GM18873 (cell line): ENCODE results near the gene PLA2G2D.

Experiments
- ATAC-seq: cut with Tn5 transposase; IDR thresholded peaks from one replicate; pipeline ENCODE4 v1.9.1; 2021; ENCODE audit warnings: mild to moderate bottlenecking, moderate library complexity, moderate number of reproducible peaks; ENCODE audit not compliant: unreplicated experiment, low FRiP score

Gene PLA2G2D

DNA sequence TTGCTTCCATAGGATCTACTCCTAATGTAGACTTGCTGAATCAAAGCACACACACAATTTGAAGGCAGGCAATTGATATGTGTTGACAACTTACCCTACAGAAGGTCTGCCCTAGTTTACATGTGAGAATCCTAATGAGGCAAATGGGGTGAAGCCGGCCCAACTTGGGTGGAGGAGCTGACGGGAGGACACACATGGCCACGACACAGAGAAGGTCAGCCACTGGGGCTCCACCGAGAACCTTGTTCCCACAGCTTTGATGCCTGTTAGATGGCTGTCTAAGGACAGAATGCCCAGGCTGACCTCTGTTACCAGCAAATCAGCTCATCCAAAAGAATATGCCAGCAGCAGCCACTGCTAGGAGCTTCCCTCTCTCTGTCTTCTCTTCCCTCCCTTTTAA is 1.5 kb upstream of the PLA2G2D start:
- no peak for ATAC-seq

DNA sequence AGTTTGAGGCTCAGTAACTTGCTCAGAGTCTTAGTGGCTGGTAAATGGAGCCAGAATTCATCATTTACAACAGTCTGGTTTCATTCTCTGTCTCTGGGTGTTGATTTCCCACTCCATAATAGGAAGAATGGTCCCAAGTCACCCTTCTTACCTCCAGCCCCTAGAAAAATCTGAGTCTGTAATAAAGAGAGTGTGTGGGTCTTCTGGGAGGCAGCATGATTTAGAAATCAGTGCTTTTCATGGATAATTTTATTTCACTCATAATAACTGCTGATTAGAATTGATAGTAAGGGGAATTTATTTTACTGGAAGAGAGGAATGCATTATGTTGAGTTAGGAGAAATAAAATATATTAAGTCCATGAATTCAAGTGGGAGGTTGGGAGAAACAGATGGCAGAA is 2.1 kb downstream of the PLA2G2D start:
- no peak for ATAC-seq

DNA sequence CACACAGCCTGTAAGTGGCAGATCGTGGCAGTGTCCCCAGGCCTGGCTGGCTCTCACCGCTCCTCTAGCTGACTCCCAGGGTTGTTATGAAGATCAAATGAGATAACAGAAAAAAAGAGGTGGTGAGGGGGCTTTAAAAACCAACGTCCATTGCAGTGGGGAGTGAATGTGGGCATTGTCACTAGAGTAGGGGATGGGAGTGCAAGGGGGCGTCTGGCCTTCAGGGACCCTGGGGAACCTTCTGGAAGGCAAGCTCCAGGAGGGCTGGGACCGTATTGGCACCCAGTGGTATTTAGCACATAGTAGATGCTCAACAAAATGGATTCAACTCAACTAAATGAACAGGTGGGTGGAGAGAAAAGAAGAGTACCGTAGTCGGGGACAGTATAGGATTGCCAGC is 3.4 kb downstream of the PLA2G2D start:
- ATAC-seq, result no peak

DNA sequence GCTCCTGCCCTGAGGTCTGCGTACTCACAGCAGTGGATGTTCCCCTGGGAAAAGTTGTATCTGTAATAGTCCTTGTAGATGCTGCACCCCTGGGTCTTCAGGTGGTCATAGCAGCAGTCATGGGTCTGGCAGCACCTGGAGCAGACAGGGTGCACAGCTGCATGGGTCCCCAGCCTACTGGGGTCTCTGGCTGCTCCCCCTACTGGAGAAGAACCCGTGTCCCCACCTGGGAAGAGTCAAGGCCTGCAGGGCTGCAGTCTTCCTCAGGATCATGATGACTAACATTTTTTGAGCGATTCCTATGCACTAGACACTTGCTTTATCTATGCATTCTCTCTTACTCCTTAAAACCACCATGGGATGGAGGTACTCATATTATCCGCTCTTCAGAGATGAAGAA is 3.9 kb downstream of the PLA2G2D start:
- no peak for ATAC-seq

DNA sequence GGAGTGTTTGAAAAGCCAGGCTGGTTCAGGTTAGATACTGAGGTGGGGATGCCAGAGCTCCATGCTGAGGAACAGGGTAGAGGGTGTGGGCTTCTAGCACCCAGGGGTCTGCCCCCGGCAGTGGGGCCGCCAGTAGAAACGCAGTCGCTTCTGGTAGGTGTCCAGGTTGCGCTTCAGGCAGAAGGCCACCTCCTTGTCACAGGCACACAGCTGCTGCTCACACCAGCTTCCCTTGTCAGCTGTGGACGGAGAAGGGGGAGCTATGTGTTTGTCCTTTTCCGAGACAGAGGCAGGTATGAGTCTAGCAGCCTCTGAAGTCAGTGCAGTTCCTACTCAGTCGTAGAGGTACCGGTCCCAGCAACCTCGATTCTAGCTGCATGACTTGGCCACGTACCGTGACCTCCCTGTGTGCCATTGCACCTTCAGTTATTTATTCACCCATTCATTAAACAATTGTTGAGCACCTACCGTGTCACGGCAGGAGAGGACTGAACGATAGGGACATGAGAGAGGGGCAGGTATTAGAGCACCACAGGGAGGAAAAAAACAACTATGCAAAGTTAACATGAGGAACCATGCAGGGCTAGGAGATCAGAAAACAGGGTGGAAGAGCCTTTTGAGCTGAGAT is 5.2 kb downstream of the PLA2G2D start:
- no peak for ATAC-seq

DNA sequence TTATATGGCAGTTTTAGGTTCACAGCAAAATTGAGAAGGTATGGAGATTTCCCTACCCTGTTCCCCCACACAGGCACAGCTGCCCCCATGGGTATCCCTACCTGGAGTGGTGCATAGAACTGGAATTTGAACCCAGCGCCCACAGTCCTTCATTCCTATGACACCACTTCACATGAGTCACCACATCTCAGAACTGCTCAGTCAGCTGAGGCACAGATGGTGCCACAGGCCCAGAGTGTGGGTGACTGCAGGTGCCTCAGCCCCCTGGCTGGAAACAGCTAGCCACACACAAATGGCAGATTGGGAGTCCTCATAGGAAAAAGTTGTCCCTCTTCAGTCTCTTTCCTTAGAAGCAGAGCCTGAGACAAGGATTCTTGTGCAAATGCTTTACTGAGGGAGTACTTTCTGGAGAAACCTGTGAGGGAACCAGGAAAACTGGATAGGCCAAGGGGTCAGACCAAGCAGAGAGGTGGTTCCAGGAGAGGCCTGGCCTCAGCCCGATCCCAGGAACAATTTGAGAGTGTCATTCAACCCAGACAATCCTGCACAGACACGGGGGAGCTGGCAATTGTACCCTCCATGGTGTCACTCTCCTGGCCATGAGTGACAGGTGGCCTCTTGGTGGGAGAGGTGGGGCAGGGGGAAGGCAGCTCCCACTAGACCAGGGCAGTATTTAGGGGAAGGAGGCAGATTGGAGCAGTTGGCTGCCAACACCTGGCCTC is 6.9 kb downstream of the PLA2G2D start:
- no peak for ATAC-seq

DNA sequence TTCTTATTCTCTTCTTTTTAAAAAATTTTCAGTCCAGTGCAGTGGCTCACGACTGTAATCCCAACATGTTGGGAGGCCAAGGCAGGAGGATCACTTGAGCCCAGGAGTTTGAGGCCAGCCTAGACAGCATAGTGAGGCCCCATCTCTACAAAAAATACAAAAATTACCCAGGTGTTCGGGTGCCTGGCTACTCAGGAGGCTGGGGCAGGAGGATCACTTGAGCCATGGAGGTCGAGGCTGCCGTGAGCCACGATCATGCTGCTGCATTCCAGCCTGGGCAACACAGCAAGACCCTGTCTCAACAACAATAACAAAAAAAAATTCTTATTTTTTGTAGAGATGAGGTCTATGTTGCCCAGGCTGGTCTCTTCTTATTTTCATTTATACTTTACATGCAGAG is 7.9 kb downstream of the PLA2G2D start:
- ATAC-seq, result no peak

DNA sequence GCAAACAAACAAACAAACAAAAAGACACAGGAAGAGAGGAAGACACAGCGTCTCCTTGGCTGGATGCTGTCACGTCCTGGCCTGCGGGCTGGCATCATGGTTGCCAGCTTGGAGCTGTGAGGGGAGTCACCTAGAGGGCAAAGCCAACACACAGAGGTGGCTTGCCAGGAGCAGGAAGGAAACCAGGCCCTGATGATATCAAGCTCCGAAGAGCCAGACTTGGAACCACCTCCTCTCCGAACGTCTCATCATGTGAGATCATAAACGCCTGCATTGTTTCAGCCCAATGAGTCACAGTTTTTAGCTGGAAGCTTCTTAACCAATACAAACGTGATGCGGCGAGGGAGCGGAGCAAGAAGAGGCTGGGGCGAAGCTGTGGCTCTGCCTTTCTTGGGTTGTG is 8.7 kb downstream of the PLA2G2D start:
- ATAC-seq, result no peak

DNA sequence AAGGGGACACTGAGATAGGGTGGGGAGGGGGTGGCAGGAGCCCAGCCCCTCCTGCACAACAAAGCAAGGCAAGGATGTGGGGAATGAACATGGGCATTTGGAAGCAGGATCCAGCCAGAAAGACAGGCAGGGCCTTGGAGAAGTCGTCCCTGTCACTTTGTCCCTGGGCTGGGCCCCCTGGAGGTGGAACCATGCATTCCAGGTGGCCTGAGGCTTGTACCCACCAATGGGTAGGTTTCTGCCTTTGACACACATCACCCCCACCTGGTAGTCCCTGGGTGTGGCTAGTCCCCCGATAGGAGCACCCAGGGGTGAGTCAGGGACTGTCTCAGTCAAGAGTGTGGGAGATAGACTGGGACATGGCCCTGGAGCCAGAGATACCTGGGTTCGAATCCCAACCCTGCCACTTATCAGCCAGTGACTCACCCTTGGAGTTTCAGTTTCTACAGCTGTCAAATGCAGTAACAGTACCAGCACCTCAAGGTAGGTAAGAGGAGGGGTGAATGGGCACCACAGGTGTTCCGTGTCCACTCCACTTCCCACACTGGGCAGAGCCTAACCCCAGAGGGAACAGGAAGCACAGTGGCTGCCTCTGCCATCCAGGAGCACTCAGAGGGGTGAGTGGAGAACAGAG is 10.0 kb downstream of the PLA2G2D start:
- no peak for ATAC-seq

DNA sequence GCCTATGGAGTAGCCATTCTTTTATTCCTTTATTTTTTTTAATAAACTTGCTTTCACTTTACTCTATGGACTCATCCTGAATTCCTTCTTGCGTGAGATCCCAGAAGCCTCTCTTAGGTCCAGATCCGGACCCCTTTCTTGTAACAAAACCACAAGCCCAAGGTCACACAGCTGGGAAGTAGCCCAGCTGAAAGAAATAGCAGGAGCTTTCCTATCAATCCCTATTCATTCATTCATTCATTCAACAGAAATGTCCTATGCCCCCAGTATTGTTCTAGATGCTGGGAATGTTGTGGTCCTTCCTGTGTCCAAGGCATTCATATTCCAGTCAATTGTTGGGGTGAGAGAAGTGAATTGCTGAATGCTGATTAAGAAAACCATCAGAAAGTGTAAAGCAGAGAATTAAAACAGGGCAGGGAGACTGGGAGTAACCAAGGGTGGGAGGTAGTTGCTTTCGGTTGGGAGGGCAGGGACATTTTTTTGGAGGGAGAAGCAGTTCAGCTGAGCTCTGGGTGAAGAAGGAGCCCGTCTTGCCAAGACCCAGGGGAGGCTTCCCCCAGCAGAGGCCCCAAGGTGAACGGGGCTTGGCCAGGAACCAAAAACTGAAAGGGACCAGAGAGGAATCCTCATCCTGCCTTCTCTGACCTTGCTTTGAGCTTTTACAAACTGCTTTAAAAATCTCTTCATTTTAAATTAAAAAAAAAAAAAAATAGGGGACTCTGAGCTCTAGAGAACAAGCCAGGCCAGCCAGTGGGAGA is 10.8 kb downstream of the PLA2G2D start:
- no peak for ATAC-seq

DNA sequence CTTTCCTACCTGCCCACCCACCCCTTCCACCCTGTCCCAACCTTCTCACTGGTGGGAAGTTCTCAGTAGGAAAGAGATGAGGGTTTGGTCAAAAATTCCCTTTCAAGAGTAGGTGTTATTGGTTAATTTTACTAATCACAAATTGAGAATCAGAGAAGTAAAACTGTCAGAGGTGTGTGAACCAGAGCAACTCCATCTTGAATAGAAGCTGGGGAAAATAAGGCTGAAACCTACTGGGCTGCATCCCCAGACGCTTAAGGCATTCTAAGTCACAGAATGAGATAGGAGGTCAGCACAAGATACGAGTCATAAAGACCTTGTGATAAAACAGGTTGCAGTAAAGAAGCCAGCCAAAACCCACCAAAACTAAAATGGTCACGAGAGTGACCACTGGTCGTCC is 11.5 kb downstream of the PLA2G2D start:
- ATAC-seq, result no peak

DNA sequence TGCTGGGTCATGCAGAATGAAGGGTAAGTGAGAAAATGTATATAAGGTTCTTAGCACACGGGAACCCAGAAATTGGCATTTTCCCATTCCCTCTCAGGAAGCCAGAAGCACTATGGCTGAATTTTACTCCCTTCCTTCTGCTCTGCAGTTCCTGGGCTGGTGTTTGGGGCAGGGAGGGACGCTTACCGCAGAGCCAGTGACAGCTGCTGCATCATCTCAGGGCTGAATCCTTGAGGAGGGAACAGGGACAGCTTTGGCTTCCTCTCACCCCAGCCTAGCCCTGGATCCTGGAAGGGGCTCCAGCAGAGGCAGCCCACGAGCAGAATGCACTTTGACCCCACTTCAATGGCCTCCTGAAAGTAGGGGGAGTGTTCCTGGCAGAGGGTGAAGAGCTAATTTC is 12.0 kb downstream of the PLA2G2D start:
- ATAC-seq, result no peak

DNA sequence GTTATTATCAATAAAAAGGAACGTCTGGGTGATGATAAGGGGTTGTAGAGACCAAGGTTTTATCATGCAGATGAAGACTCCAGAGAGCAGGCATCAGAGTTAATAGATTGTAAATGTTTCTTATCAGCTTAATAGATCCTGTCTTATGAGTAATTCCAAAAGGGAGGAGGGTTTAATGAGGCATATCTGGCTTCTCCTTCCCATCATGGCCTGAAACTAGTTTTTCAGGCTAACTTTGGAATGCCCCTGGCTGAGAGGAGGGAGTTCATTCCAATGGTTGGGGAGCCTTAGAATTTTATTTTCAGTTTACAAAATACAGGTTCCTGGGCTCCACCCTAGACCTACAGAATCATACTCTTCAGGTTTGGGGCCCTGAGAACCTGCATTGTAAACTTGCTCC is 13.5 kb downstream of the PLA2G2D start:
- no peak for ATAC-seq

DNA sequence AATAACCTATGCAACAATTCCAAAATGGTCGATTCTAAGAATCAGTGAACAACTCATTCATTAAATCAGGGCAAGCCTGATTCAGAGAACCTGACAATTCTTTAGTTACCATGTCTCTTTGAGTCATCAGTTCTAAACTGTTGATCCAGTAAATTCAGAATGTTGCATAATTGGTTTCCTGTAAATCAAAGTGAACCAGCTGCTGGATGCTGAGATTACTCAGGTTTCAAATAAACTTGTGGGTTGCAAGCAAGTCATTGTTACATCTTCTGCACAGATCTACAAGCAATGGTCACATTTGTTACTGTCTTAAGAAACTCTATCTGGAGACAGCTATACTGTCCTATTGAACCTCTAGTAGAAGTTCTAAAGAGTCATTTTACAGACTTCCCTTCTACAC is 16.5 kb downstream of the PLA2G2D start:
- ATAC-seq, result no peak

DNA sequence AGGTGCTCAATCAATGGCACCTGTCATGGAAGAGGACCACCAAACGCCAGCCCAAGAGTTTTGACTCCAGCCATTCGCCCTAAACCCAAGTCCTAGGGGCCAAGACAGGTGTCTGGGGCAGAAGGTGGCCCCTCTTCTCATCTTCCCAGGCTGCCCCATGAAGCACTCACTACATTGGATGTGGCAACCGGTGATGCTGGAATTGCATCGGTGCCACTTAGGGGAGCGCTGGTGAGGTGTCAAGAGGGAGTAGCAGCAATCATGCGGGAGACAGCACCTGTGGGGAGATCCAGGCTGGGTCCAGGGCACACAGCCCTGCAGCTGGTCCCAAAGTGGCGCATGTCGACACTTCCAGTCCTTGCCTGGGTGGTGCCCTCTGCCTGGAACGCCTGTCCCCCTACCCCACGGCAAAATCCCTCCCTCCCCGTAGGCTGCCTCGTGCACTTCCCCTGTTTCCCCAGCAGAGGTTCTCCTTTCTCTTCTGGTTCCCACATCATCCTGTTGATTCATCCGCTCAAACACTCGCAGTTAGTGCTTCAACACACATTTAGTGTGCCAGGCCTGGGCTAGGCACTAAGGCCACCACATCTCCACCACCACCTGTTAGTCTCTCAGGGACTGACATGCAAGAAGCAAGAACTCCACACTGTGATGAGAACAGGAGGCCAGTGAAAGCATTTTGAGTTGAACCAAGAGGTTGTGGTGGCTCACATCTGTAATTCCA is 18.5 kb downstream of the PLA2G2D start:
- ATAC-seq, result no peak

DNA sequence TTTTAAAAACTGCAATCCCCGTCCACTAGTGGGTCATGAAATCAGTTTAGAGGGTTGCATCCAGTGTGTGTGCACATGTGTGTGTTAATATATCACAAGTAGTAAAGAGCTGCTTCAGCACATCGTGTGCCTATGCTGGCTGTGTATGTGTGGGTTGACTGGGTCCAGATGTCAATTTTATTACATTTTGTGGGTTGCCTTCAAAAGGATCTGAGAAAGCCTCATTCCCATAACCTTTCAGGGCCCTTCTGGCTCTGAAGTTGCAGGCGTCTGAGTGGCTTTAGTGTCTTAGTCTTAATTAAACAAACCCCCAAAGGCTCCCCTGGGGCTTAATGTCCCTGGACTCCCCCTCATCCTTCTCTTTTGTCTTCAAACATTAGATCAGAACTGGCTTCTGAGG is 19.8 kb downstream of the PLA2G2D start:
- no peak for ATAC-seq

DNA sequence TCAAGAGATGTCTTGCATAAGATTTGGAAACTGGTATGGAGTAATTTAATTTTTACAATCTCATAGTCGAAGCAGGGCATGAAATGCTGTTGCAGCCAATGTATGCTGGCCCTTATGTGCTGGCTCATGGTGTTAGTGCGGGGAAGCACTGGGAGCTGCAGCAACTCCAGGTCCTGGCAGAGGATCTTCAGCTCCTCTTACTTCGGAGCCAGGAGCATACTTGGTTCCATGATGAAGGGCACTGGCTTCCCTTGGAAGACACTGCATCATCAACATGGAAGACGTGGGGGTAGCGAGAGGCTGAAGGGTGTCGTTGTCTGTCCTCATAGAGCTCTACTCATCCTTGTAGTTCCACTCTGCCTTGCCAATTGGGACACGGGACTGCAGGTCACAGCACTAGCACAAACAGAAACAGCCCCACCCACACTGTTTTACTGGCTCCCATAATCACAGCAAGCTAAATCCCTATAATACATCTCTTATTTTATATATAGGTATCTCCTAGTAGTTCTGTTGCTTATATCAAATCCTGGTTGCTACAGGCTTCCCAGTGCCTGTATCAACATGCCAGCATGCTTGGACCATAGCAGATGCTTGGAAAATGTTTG is 22.4 kb downstream of the PLA2G2D start:
- no peak for ATAC-seq

DNA sequence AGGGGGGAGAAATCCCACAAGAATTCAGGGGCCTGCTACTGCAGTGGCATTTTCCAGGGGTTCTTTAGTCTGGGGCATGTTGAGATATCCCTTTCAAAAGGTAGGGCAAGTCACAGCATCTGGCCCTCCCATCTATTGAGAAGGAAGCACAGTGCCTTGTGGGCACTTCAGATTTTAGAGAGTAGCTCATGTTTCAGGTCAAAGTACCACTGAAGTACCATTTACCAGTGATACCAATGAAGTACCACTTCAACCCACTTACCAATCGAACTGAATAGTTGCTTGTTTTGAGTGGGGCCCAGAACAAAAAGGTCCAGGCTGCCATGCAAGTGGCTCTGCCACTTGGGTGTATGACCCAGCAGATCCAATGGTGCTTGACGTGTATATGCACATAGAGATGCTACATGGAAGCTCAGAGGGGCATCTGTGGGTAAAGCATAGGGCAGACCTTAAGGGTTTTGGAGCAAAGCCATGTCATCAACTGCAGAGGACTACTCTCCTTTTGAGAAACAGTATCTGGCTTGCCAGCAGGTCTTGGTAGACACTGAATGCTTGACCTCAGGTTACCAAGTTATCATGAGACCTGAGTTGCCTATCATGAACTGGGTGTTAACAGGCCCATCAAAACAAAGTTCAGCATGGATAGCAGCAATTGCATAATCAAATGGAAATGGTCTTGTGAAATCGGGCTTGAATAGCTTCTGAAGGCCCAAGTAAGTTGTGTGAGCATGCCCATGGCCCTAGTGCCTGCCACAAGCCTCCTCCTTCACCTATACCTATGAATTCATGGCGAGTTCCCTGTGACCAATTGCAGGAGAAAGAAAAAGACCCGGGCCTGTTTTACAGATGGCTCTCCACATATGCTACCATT is 23.5 kb downstream of the PLA2G2D start:
- ATAC-seq, result no peak

DNA sequence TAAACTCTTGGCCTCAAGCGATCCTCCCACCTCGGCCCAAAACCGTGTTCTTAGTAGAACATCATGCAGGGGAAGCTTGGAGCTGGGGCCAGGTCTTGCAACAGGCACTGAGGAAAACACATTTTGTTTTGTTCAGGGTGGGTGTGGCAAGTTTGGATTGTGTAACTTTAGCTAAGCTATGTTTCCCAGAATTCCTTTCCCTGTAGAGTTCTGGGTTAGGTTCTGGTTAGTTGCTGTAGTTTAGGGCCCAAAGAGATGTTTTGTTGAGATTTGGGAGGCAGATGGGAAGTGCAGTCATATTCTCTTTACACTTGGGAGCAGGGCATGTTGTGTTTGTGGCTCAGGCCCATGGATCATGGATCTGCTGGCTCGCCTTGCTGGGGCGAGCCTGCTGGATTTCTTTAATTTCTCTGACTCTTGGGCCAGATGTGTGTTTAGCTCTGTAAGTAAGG is 25.4 kb downstream of the PLA2G2D start:
- no peak for ATAC-seq
